ENCODE measurements around the gene PTPRO. TPM values are rescaled to one million over a fixed set of nuclear protein-coding genes. Genes with fewer than 3 reads are reported as not detected.

Gene PTPRO
- total RNA-seq, 1 donor from 2014 or later: 4.3 TPM

DNA sequence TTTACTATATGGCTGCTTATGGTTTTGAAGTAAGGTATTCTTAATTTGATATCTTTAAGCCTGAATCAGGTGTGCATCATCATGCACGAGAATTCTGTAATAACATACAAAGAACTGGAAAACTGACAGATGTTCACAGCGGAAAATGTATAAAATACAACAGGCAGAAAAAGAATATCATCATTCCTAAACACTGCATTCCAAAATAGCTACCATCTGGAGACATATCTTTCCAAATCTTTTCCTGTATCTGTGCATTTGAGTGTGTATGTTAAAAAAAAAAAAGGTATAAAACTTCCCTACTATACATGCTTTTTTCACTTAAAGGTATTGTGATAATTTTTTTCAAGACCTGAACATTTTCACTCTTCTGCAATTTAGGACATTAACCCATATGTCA, 13.7 kb downstream of the PTPRO start:
- H3K4me3 Mint-ChIP-seq: no peak overlapping the region
- H3K27me3 Mint-ChIP-seq (ENCODE audit: low read depth): peaks cover 25% of the 10 kb centered on the region
- no peak for DNase-seq (ENCODE audit: low spot score in 2 of 2, unreplicated experiment in 2 of 2)
- H3K36me3 Mint-ChIP-seq: no peaks in the 10 kb centered on the region
- peaks cover 3% of the 10 kb centered on the region for H3K4me1 Mint-ChIP-seq
- TF ChIP-seq, protein P1, sequence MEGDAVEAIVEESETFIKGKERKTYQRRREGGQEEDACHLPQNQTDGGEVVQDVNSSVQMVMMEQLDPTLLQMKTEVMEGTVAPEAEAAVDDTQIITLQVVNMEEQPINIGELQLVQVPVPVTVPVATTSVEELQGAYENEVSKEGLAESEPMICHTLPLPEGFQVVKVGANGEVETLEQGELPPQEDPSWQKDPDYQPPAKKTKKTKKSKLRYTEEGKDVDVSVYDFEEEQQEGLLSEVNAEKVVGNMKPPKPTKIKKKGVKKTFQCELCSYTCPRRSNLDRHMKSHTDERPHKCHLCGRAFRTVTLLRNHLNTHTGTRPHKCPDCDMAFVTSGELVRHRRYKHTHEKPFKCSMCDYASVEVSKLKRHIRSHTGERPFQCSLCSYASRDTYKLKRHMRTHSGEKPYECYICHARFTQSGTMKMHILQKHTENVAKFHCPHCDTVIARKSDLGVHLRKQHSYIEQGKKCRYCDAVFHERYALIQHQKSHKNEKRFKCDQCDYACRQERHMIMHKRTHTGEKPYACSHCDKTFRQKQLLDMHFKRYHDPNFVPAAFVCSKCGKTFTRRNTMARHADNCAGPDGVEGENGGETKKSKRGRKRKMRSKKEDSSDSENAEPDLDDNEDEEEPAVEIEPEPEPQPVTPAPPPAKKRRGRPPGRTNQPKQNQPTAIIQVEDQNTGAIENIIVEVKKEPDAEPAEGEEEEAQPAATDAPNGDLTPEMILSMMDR (IDR thresholded peaks at IDR 0.05; ENCODE audit: unreplicated experiment): no peak
- H3K9me3 Mint-ChIP-seq: no peaks in the 10 kb centered on the region
- H3K27ac Mint-ChIP-seq: no peak overlapping the region

DNA sequence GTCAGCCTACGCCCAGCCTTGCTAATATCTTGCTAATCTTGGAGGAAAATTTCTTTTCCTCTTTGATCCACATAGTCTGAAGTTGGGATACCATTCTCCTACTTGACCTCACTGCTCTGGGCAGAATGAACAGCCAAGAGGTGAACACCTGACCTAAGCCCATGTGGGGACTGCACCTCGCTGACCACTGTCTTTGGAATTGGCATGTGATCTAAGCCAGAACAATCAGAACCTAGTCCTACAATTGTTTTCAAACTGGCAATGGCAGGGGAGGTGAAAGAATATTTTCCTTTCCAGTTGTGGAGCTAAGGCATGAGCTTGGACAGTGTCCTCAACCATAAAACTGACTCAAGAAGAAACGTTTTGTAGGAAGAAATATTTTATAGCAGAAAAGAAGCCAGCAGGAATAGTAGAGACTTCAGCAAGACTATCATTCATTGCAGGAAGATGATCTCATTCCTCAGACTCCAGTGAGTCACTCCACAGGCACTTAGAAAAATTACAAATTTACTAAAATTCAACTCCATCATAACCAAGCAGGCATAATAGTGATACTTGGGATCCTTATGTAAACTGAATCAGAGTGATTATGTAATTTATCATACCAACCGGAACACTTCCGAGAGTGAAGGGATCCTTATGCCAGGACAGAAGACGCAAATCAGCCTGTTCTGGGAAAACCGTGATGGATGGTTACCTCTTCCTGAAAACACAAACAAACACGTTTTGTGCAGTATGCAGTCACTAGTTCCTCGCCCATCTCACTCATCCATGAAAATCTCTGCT, 14.7 kb downstream of the PTPRO start:
- H3K4me3 Mint-ChIP-seq: no peak overlapping the region
- TF ChIP-seq, protein P1 (IDR thresholded peaks at IDR 0.05; ENCODE audit: unreplicated experiment): no peak

DNA sequence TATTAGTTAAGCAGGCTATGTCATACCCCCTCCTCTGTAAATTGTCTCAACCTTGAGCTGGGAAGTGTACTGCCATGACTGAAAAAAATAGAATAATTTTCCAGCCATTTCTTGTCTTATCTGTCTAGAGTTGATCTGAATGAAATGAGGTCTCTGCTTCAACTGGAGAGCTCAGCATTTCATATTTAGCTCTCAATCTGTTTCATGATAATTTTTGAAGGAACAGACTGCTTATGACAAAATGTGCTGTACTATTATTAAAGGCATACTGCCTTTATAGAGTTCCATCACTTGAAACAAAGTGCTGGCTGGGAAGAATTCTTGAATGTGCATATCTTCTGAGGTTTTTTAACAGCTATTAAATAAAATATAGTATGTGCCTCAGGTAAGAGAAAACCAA, 19.1 kb downstream of the PTPRO start:
- TF ChIP-seq, protein P1 (IDR thresholded peaks at IDR 0.05; ENCODE audit: unreplicated experiment): no peak
- Mint-ChIP-seq H3K27me3 (ENCODE audit: low read depth) (peaks cover 25% of the 10 kb centered on the region), H3K27ac (no peak overlapping the region), H3K4me1 (peaks cover 5% of the 10 kb centered on the region), H3K36me3 (no peaks in the 10 kb centered on the region), H3K4me3 (no peak overlapping the region), H3K9me3 (no peaks in the 10 kb centered on the region)
- no peak for DNase-seq (ENCODE audit: low spot score in 2 of 2, unreplicated experiment in 2 of 2)

More for the DNA sequence above, 14.7 kb downstream of the PTPRO start:
- H3K27ac Mint-ChIP-seq: no peak overlapping the region
- H3K36me3 Mint-ChIP-seq: no peaks in the 10 kb centered on the region
- peaks cover 6% of the 10 kb centered on the region for H3K4me1 Mint-ChIP-seq
- no peaks in the 10 kb centered on the region for H3K9me3 Mint-ChIP-seq
- H3K27me3 Mint-ChIP-seq (ENCODE audit: low read depth): peaks cover 25% of the 10 kb centered on the region
- DNase-seq (ENCODE audit: low spot score in 2 of 2, unreplicated experiment in 2 of 2): no peak

DNA sequence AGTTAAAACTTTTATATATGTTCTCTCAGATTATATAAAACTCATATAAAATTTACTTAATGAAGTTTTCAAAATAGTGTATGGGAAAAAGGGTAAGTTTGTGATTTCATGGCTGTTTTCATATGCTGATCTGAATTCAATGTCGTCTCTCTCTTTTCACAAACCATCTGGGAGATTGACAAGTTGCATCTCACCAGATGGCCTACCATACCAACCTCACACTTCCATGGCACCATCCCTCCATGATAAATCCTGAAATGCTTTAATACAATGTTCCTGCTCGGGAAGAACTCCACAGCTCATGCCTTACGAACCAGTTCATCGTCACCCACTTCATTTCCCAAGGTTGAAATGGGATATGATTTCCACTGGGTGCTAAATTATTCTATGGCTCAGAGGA, 22.3 kb downstream of the PTPRO start:
- Mint-ChIP-seq H3K4me1 (peaks cover 5% of the 10 kb centered on the region), H3K4me3 (no peak overlapping the region), H3K9me3 (no peaks in the 10 kb centered on the region), H3K27me3 (ENCODE audit: low read depth) (peaks cover 13% of the 10 kb centered on the region), H3K36me3 (no peaks in the 10 kb centered on the region), H3K27ac (no peak overlapping the region)
- no peak for DNase-seq (ENCODE audit: low spot score in 2 of 2, unreplicated experiment in 2 of 2)
- TF ChIP-seq, protein P1 (IDR thresholded peaks at IDR 0.05; ENCODE audit: unreplicated experiment): no peak

DNA sequence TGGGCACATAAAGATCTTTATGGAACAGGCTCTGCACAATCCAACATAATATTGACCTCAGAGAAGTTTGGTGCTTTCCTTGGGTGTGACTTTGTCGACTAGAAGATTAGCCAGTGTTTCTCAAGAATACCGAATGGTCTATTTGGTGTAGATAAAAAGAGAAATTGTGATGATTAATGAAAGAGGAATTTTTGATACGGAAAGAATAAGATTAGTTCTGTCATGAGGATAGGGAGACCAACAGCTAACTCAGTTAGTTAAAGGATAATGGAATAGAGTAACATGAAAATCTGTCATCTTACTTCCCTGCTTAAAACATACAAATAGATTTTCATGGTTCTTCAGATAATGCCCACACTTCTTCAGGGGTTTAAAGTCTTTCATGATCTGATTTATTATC, 24.2 kb downstream of the PTPRO start:
- H3K36me3 Mint-ChIP-seq: no peaks in the 10 kb centered on the region
- DNase-seq (ENCODE audit: low spot score in 2 of 2, unreplicated experiment in 2 of 2): no peak
- peaks cover 1% of the 10 kb centered on the region for H3K4me1 Mint-ChIP-seq
- TF ChIP-seq, protein P1 (IDR thresholded peaks at IDR 0.05; ENCODE audit: unreplicated experiment): no peak
- H3K27ac Mint-ChIP-seq: no peak overlapping the region
- H3K27me3 Mint-ChIP-seq (ENCODE audit: low read depth): peaks cover 7% of the 10 kb centered on the region
- no peaks in the 10 kb centered on the region for H3K9me3 Mint-ChIP-seq
- no peak overlapping the region for H3K4me3 Mint-ChIP-seq
